ENCODE results near the gene ARMC9.

Gene ARMC9

GRCh38 chr2:231318436-231318835 is 120.0 kb downstream of the ARMC9 start:
- DNase-seq: no peak

DNA sequence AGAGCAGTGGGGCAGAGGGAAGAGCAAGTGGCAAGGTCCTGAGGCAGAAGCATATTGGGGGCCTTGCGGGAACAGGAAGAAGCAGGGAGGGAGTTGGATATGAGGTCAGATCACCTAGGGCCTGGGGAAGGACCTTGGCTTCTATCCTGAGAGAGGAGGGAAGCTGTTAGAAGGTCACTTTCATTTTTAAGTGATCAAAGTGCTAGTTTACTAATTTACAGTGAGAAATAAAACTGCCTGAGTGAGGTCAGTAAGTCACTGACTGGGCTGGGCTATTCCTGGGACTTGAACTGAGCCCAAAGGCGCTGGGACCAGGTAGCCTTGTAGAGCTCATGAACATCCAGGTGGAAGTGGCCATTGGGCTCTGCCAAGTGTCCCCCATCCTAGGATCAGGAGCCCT is 120.5 kb downstream of the ARMC9 start:
- no peak for DNase-seq

DNA sequence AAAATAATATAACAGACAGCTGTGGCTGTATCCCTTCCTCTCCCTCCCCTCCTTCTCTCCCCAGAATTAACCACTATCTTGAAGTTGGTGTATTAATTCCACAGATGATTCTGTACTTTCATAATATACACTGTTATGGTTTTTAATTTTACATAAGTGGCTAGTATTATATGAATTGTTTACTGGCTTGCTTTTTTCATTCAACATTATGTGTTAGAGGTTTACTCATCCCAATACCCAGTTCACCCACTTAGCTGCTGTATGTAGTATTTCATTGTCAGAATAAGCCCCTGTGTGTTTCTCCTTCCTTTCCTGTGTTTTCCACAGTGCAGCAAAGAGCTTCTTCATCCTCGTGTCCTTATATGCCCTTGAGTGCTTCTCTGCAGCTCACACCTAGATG is 121.4 kb downstream of the ARMC9 start:
- no peak for DNase-seq

DNA sequence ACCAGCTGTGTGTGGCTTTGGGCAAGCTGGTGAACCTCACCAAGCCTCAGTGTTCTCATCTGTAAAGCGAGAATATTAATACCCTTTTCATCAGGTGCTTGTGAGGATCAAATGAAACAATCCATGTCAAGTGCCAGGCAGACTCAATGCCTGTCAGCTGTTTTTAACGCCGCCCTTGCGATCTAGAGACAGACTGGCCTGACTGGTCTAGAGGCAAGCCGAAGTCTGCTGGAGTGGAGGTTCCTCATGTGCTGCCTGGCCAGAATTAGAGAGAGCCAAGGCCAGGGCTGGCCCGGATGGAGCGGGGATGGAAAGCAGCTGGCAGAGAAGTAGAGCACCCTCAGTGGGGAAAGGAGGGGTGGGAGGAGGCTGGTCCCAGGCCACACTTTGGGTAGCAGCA is 122.6 kb downstream of the ARMC9 start:
- no peak for DNase-seq

GRCh38 chr2:231321556-231322334 is 123.3 kb downstream of the ARMC9 start:
- peak; percentile 10 for DNase-seq

DNA sequence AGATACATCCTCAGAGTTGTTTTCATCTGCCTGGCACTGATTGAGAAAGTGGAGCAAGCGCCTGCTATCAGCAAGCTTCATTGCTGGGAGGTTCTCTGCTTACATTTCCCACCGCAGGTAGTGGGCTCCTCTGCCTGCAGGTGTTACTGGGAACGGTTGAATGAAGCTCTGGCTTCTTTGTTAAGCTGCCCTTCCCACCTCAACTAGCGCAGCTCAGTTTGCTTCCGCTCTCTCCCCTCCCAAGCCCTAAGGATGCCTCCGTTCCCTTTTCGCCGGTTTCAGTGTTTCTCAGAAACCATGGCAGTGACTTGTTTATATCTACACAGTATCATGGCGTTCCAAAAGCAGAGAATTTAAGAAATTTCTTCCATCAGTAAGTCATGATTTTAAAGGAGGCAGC is 124.9 kb downstream of the ARMC9 start:
- DNase-seq: no peak

GRCh38 chr2:231325826-231326225 is 127.4 kb downstream of the ARMC9 start:
- no peak for DNase-seq

DNA sequence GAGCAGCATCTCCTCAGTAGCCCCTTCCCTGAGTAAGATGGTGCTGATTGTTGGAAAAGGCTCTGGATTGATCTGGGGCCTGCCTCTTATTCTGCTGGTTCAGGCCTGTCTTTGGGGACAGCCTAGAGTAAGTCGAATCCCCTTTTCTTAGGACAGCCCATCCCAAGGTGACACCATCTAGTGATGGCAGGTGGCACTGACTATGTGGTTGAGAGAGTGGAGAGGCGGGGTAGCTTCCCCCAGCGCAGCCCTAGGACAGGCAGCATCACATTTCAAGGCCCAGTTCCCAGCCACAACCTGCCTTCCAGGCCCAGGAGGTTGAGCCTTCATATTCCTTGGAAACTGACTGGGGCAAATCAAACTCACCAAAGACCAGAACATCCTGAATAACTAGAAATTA is 128.0 kb downstream of the ARMC9 start:
- DNase-seq: no peak

- no peak for DNase-seq
Observed at GRCh38 chr2:231330311-231330710, 131.9 kb downstream of the ARMC9 start.

- no peak for DNase-seq
Observed at GRCh38 chr2:231331533-231331932, 133.1 kb downstream of the ARMC9 start.

DNA sequence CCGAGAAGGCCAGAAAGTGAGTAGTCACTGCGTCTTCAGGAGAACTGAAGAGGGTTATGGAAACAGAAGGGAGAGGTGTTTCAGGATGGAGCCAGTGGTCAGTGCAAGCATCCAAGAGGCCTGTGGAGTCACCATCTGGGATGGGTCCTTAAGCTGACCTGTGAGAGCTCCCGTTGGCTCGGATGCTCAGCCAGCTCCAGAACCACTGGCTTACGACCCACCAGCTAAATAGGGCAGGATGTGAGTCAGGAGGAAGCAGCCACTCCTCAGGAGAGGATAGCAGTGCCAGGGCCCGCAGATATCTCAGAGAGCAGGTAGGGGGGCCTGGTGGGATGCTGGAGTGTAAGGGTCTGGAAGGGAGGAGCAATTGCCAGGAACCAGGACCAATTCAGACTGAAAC is 134.0 kb downstream of the ARMC9 start:
- DNase-seq: no peak

GRCh38 chr2:231332872-231333500 is 134.6 kb downstream of the ARMC9 start:
- DNase-seq: no peak

DNA sequence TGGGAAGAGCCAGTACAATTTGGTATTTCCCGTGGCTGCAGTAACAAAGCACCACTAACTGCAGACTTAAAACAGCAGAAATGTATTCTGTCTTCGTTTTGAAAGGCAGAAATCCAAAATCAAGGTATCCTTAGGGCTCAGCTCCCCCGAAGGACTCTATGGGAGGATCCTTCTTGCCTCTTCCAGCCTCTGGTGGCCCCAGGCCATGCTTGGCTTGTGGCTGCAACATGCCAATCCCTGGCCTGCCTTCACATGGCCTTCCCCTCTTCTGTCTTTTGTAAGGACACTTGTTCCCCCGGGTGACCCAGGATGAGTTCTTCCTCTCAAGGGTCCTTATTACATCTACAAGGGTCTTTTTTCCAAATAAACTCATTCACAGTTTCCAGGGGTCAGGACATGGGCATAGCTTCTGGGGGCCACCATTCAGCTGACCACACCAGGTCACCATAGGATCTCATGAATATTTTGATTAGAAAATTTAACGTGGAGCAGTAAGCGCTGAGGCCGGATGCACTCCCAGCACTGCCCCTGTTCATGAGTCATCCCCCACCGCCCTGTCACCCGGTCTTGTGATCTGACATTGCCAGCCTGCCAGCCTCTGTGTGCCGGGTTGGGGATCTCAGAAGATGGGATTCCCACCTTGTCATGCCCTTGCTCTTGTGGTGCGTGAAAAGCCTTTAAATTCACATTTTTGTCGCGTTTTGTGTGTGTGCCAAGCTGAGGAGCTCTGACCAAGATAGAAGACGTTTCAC is 135.9 kb downstream of the ARMC9 start:
- DNase-seq: no peak

GRCh38 chr2:231334981-231335380 is 136.6 kb downstream of the ARMC9 start:
- DNase-seq: no peak

GRCh38 chr2:231335591-231335990 is 137.2 kb downstream of the ARMC9 start:
- DNase-seq: no peak

DNA sequence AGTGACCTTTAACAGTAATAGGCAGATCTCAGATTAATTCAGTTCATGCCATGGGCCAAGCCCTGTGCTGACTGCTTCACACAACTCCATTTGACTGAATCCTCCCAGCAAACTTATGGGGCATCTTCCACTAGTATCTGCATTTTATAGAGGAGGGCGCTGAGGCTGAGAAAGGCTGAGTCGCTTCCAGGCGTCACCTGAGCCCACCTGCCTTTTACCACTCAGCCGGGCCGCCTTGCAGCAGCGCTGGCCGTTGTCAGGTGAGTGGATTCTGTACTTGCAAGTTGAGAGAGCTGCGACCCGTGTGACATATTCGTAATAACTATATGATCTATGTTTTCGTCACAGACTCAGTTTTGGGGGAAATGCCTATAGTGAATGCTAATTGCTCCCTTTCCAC is 137.8 kb downstream of the ARMC9 start:
- no peak for DNase-seq

GRCh38 chr2:231336700-231337099 is 138.3 kb downstream of the ARMC9 start:
- no peak for DNase-seq

GRCh38 chr2:231337807-231338759 is 139.7 kb downstream of the ARMC9 start:
- DNase-seq: no peak

GRCh38 chr2:231339316-231339715 is 140.9 kb downstream of the ARMC9 start:
- no peak for DNase-seq

GRCh38 chr2:231341100-231341499 is 142.7 kb downstream of the ARMC9 start:
- no peak for DNase-seq

GRCh38 chr2:231342061-231342711 is 143.8 kb downstream of the ARMC9 start:
- no peak for DNase-seq

GRCh38 chr2:231343006-231343710 is 144.7 kb downstream of the ARMC9 start:
- no peak for DNase-seq

All from CD4-positive, alpha-beta T cell treated with Interleukin-4 for 4 hours (primary cell).